Progenitor cell of endocrine pancreas (in vitro differentiated cells): ENCODE data around the gene DRD2. TPM values are rescaled to one million over a fixed set of nuclear protein-coding genes. Genes with fewer than 3 reads are reported as not detected.

Experiments used
- DNase-seq: peaks from one replicate; pipeline ENCODE4 v3.0.0; 2021; ENCODE audit warnings: low spot score; ENCODE audit not compliant: unreplicated experiment
- H3K27ac Mint-ChIP-seq: 2 replicates; pipeline ENCODE4 v1.8.0; 2021; ENCODE audit warnings: mild to moderate bottlenecking, moderate library complexity, mixed read lengths
- H3K27me3 Mint-ChIP-seq: 2 replicates; pipeline ENCODE4 v1.8.0; 2021; ENCODE audit warnings: mixed read lengths
- H3K36me3 Mint-ChIP-seq: 2 replicates; pipeline ENCODE4 v1.8.0; 2022; ENCODE audit warnings: mixed read lengths; ENCODE audit not compliant: insufficient read depth
- H3K4me1 Mint-ChIP-seq: 2 replicates; pipeline ENCODE4 v1.8.0; 2021; ENCODE audit warnings: low read depth, mixed read lengths
- H3K4me3 Mint-ChIP-seq: 2 replicates; pipeline ENCODE4 v1.8.0; 2021; ENCODE audit warnings: low read depth, mild to moderate bottlenecking, moderate library complexity, mixed read lengths
- H3K9me3 Mint-ChIP-seq: 2 replicates; pipeline ENCODE4 v1.8.0; 2021; ENCODE audit warnings: low read depth, mixed read lengths
- CTCF ChIP-seq: fragments of 200-600 bp; sonication (generic); IDR thresholded peaks from one replicate; pipeline ENCODE4 v1.5.0; 2021; ENCODE audit warnings: antibody characterized with exemption, mild to moderate bottlenecking; ENCODE audit not compliant: unreplicated experiment
- total RNA-seq: library from RNA; stranded (reverse); gene quantifications from 2 replicates; pipeline ENCODE4 v1.2.1, GENCODE V29; 2021

The DRD2 gene
- total RNA-seq, 1 donor from 2014 or later = 0.22 TPM

- Mint-ChIP-seq H3K4me1 (peaks cover 12% of the 10 kb centered on the region), H3K9me3 (no peaks in the 10 kb centered on the region), H3K27ac (peak overlapping the region; percentile 88), H3K27me3 (peaks cover 16% of the 10 kb centered on the region), H3K4me3 (no peak overlapping the region), H3K36me3 (no peaks in the 10 kb centered on the region)
- DNase-seq = no peak
- no peak for TF ChIP-seq CTCF
These were observed 30.6 kb upstream of the DRD2 start for GRCh38 chr11:113505541-113506375.

- H3K27me3 Mint-ChIP-seq = peaks cover 16% of the 10 kb centered on the region
- no peak overlapping the region for H3K4me3 Mint-ChIP-seq
- no peaks in the 10 kb centered on the region for H3K36me3 Mint-ChIP-seq
- H3K9me3 Mint-ChIP-seq = no peaks in the 10 kb centered on the region
- H3K4me1 Mint-ChIP-seq = peaks cover 10% of the 10 kb centered on the region
- no peak for DNase-seq
- TF ChIP-seq CTCF = no peak
- no peak overlapping the region for H3K27ac Mint-ChIP-seq
These were observed 29.8 kb upstream of the DRD2 start for GRCh38 chr11:113505046-113505445.

- no peak for DNase-seq
- Mint-ChIP-seq H3K27ac (no peak overlapping the region), H3K36me3 (no peaks in the 10 kb centered on the region), H3K27me3 (peaks cover 16% of the 10 kb centered on the region), H3K9me3 (no peaks in the 10 kb centered on the region), H3K4me3 (no peak overlapping the region), H3K4me1 (peaks cover 9% of the 10 kb centered on the region)
- TF ChIP-seq CTCF = no peak
These were observed 29.4 kb upstream of the DRD2 start for GRCh38 chr11:113504586-113504985.

- H3K36me3 Mint-ChIP-seq = no peaks in the 10 kb centered on the region
These were observed 28.9 kb upstream of the DRD2 start for GRCh38 chr11:113504071-113504470.

More at GRCh38 chr11:113504071-113504470, 28.9 kb upstream of the DRD2 start:
- peaks cover 9% of the 10 kb centered on the region for H3K4me1 Mint-ChIP-seq
- H3K27ac Mint-ChIP-seq = no peak overlapping the region
- no peaks in the 10 kb centered on the region for H3K9me3 Mint-ChIP-seq
- TF ChIP-seq CTCF = no peak
- no peak overlapping the region for H3K4me3 Mint-ChIP-seq
- H3K27me3 Mint-ChIP-seq = peaks cover 16% of the 10 kb centered on the region
- DNase-seq = no peak
